ENCODE data around the gene MTERF1.

DNA sequence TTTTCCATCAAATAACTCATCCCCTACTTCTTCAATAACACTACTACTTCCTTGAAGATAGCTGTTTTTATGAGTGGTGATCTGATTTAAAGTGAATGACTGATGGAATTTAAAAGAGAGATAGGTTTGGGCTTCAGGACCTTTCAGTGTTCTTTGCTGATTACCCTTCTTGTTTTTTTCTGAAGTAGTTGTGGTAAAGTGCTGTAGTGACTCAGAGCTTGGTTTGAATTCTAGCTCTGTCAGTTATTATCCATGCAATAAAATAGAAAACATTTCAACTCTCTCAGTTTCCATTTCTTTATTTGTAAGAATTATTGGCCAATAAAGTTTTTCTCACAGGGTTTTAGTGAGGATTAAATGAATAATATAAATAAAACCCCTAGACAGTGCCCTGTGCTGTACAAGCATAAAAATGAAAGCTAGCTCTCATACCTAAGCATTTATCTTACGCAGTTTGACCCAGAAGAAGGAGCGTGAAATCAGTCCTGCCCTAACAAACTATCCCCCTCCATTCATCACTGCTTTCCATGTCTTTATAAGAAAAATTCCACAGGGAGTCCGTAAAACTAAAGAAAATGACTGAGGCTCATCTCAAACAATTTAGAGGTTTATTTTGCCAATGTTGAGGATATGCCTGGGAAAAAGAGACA, 35.0 kb upstream of the MTERF1 start:
- TF ChIP-seq CTCF (IDR thresholded peaks at IDR 0.05) = no peak
- TF ChIP-seq POLR2A (IDR thresholded peaks at IDR 0.05) = no peak

Data from uterus (tissue), 2 donors.